Lung microvascular endothelial cell (primary cell): Measurements from ENCODE around the gene IRF2. TPM values are rescaled to one million over a fixed set of nuclear protein-coding genes. Genes with fewer than 3 reads are reported as not detected.
A peak's percentile ranks its signal among the peaks of the same experiment; 100 is the strongest.

Experiments
- DNase-seq, 2 donors: peaks; one replicate each; pipeline versions ENCODE4 v3.0.0 to v3.0.0-alpha.2; 2010; ENCODE audit warnings: low read depth in 2 of 2
- total RNA-seq: library from RNA; depleted of rRNA; stranded (reverse); fragments of >200 nt; gene quantifications from 2 replicates; pipeline ENCODE4 v1.2.1, GENCODE V29; 2014

IRF2 gene
- 16.3 and 20.6 TPM in 2 replicates for total RNA-seq

DNA sequence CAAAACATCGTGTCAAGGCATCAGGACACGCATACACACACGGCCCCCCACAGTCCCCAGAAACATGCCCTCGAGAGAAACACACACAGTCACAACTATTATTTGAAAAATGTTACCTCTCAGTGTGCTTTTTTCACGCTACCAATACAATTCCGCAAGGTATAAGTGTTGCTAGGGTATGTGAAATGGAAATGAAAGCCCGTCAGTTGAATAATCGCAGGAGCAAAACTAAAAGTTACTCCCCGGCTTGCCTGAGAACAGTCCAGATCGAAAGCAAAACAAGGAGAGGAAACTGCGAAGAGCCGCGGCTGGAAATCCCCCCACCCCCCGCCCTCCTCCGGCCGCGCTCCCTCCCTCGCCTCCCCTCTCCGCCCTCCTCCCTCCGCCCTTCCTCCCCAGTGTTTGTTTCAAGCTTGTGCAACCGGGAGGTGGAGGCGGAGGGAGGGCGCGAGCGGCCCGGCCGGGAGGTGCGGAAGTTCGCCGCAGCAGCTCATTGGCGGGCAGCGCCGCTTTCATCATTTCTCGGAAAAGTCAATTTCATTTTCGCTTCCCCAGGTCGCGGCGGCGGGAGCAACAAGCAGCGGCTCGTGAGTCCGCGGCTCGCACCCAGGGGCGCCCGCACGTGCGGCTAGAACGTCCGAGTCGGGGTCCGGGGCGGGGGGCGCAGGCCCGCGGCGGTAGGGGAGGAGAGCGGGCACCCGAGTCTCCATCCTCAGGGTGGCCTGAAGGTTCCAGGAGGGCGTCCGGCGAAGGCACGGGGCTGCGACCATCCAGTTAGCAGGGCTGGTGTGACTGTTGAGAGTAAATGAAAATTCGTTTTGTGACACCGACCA lies at the start of gene IRF2:
IRF2 (minus strand) TSS at position 288 of the 833 bp plus-strand sequence. CDS start 45,486 bp downstream, outside the sequence.
- DNase-seq = peak; percentile 99

DNA sequence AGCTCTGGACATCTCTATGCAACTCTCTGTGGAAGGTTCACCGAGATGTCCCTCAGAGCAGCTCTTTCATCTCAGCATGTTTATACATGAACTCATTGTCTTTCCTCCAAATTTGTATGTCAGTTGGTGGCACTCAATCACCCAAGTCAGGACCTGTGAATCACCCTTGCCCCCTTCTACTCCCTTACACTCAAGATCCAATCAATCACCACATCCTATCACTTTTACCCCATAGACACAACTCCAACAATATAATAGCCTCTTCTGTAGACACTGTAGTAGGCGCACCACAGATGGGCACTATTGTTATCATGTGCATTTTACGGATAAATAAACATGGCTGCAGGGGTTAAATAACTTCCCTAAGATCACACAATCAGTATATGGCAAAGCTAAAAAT lies 41.3 kb upstream of the IRF2 start:
- no peak for DNase-seq

DNA sequence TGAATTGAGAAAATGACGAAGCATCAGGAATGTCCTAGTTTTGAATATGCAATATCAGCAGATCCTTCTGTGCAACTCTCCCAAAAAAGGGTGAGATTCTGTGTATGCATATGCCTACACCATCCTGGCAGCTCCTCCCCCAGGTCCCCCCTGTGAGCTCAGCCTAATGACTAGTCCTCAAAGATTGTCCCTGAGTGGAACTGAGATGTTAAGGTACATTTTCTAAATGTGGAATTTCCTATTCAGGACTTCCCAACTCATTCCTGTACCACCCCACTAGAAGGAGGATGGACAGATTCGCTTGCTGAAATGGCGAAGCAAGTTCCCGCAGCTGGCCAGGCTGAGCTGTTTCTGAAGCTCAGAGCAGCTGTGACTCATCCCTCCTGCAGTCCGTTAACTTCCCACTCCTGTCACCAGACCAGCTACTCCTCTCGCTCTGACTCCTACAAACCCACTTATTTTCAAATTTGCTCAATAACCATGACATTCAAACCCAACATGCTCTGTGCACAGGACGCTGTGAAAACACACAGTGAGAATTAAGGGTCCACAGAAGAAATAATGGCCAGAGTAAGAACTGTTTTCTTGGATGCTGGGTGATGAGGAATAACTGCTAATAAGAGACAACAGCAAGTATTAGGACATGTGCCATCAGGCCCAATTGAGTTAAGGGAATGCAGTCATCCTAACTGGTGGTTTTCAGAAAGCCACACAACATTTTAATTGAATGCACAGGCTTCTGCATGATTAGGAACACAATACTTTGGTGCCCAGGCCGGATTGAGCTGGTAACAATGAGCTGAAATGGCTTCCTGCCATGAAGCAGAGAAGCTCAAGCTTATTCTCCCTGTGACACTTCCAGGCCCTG lies 40.0 kb upstream of the IRF2 start:
- peak; percentile 22 to 84 for DNase-seq

- no peak for DNase-seq
Observed at GRCh38 chr4:184513802-184514120, 39.4 kb upstream of the IRF2 start.

DNA sequence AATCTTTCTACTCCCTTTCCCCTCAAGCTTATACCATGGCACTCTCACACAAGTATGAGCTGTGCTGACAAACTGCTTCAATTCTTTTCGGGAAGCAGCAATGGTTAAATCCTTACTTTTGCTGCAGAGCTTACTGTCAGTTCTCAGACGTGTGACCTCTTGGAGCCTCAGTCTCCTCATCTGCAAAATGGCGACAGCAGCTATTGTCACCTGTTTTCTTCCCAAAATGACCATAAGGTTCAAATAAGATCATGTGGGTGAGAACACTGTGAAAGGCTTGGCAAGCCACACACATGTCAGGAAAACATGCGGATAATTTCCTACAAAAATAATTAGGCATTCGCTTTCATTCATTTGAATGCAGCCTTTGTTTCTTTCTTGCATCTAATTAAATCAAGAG lies 36.8 kb upstream of the IRF2 start:
- no peak for DNase-seq

GRCh38 chr4:184510401-184510800 lies 36.1 kb upstream of the IRF2 start:
- DNase-seq = peak in 1 of 2 donors; percentile 19

GRCh38 chr4:184506527-184507121 lies 32.3 kb upstream of the IRF2 start:
- no peak for DNase-seq

GRCh38 chr4:184504385-184504784 lies 30.0 kb upstream of the IRF2 start:
- DNase-seq = no peak

GRCh38 chr4:184503869-184504300 lies 29.5 kb upstream of the IRF2 start:
- DNase-seq = peak; percentile 5 to 58

- no peak for DNase-seq
Observed at GRCh38 chr4:184500748-184501589, 26.6 kb upstream of the IRF2 start.

DNA sequence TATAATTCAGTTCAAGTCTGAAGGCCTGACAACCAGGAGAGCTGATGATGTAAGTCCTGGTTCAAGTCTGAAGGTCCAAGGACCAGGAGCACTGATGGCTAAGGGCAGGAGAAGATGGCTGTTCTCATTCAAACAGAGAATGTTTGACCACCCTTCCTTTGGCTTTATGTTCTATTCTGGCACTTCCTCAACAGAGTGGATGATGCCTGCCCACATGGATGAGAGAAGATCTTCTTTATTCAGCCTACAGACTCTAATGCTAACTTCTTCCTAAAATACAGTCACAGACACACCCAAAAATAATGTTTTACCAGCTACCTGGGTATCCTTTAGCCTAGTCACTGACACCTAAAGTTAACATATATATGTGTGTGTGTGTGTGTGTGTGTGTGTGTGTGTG lies 25.6 kb upstream of the IRF2 start:
- DNase-seq = no peak

DNA sequence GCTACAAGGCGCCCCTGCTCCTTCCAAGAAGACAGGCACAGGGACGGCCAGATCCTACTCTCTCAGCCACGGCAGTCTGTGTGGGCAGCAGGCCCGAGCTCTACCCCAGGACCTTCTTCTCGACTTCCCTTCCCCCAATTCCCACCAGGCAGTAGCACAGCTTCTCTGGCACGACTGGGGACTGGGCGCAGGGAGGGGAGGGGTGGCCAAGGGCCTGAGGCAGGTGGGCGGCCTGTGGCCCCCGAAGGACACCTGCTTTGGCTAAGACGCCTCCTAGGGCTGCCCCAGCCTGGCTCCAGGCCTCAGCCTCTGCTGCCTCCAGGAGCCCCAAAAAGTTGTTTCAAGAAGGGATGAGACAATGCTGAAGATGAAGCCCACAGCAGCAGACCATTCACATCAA lies 24.2 kb upstream of the IRF2 start:
- no peak for DNase-seq

- no peak for DNase-seq
Observed at GRCh38 chr4:184489771-184490170, 15.4 kb upstream of the IRF2 start.

DNA sequence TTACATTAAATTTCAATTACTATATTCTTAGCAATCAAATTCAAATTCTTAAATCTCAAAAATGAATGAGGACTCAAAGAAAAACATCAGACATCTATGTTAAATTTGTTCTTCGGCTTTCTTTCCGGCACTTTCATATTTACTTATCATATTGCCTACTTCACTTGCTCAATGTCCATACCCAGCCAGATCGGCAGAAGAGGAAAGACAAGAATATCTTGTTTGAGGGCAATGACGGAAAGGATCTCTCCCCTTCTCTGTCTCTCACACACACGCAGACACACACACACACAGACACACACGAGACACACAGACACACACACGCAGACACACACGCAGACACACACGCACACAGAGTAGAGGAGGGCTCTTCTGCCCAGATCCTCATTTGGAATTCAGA lies 13.2 kb upstream of the IRF2 start:
- DNase-seq = no peak

- no peak for DNase-seq
Observed at GRCh38 chr4:184485279-184485678, 10.9 kb upstream of the IRF2 start.

DNA sequence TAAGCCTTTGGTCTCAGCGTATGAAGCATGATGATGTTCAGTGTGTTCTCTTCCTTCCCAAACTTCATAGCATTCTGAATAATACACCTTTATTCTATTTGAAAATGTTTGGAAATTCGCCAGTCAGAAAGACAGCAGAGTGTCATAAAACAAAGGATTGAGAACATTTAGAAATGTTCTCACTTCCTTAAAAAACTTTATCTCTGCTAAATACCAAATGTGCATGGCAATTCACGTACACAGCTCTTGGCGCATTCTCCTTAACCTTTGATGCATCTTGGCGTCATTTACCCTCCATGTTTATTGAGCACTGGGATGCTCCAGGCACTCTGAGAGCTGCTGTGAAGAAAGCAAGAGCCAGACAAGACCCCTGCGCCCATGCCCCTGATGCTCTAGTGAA lies 7.2 kb upstream of the IRF2 start:
- DNase-seq = no peak

DNA sequence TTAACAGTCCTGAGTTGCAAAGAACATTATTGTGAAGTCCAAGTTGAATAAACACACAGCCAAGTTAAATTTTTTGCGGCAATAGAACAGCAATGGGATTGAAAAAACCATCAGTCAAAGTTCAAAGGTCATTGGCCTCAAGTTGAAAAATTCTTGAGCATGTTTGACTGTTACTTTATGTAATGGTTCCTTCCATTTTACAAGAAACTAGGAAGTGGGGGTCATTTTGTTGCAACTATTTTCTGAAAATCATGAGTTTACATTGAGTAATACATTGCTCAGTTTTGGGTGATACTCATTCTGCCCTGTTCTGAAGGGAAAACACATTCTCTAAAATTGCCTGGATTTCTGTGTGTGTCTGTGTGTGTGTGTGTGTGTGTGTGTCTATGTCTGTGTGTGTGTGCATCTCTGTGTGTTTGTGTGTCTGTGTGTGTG lies 5.2 kb upstream of the IRF2 start:
- DNase-seq = no peak

GRCh38 chr4:184477201-184477999 lies 3.0 kb upstream of the IRF2 start:
- DNase-seq = peak in 1 of 2 donors; percentile 39

DNA sequence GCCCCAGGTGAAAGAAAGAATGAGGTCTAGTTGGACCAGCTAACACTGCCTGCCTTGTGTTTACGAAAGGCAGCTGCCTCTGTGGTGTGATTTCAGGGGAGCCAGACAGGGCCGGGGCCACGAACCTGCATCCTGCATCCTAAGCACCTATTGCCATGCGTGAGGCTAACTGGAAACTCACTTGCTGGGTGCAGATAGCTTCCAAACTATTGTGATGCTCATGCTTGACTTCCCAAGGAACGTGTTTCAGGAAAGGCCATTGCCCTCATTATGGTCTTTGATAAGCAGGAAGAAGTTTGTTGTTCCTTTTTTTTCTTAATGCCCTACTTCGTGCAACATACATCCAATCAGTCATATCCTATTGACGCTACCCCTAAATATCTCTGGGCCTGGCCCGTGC lies 2.3 kb upstream of the IRF2 start:
- DNase-seq = no peak

GRCh38 chr4:184475498-184475897 lies 1.1 kb upstream of the IRF2 start:
- DNase-seq = no peak

DNA sequence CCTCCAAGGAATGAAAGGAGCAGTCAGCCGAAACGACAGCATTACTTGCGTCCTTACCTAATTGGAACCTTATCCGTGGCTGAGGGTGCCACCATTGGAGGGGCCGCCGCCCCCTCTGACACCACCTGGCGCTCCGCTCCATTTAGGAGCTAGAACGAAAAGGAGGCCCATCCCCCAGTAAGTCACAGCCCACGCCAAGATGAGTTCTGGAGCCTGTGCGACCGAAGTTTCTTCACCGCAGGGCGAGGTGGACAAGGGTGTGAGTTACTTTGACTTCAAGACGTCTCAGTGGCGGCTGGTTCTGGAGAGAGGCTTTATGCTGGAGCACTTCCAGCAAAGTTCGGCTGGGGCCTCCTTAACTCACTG lies 729 bp upstream of the IRF2 start:
- DNase-seq = peak; percentile 37 to 53
